ENCODE results near the gene AKR1B1. TPM values are rescaled to one million over a fixed set of nuclear protein-coding genes. Genes with fewer than 3 reads are reported as not detected.

Gene AKR1B1
- total RNA-seq, 1 experiment from 2014 or later: 104 TPM

GRCh38 chr7:134425777-134426176 lies 33.1 kb downstream of the AKR1B1 start:
- no peaks in the 10 kb centered on the region for H3K36me3 ChIP-seq (ENCODE audit: insufficient read depth, low read length, poor library complexity, severe bottlenecking)
- ChIA-PET CTCF (no interaction called here), POLR2A (ENCODE audit: low non-redundant PET) (no interaction called here)
- TF ChIP-seq, protein P1, sequence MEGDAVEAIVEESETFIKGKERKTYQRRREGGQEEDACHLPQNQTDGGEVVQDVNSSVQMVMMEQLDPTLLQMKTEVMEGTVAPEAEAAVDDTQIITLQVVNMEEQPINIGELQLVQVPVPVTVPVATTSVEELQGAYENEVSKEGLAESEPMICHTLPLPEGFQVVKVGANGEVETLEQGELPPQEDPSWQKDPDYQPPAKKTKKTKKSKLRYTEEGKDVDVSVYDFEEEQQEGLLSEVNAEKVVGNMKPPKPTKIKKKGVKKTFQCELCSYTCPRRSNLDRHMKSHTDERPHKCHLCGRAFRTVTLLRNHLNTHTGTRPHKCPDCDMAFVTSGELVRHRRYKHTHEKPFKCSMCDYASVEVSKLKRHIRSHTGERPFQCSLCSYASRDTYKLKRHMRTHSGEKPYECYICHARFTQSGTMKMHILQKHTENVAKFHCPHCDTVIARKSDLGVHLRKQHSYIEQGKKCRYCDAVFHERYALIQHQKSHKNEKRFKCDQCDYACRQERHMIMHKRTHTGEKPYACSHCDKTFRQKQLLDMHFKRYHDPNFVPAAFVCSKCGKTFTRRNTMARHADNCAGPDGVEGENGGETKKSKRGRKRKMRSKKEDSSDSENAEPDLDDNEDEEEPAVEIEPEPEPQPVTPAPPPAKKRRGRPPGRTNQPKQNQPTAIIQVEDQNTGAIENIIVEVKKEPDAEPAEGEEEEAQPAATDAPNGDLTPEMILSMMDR (conservative IDR thresholded peaks at IDR 0.05; ENCODE audit: low read depth, low read length): no peak
- TF ChIP-seq EZH2 (IDR thresholded peaks at IDR 0.05; ENCODE audit: borderline replicate concordance, low read depth, low read length, poor library complexity, severe bottlenecking): no peak
- no peaks in the 10 kb centered on the region for H3K9me3 ChIP-seq (ENCODE audit: low read depth, low read length, poor library complexity, severe bottlenecking)
- peaks cover 15% of the 10 kb centered on the region for H3K27me3 ChIP-seq (replicated peaks; ENCODE audit: insufficient read depth, low read depth, low read length, poor library complexity)
- intact Hi-C loops (cut with micrococcal nuclease; ENCODE audit: unreplicated experiment): no loop called here
- no peaks in the 10 kb centered on the region for H3K4me1 ChIP-seq (ENCODE audit: insufficient read depth, low read length, poor library complexity, severe bottlenecking)
- H3K4me3 ChIP-seq (ENCODE audit: low read depth, low read length, poor library complexity, severe bottlenecking): no peak overlapping the region
- BruUV-seq (replicated peaks): no TSS peak
- DNase-seq (ENCODE audit: low spot score): no peak
- no peak overlapping the region for H3K27ac ChIP-seq (ENCODE audit: low read depth, low read length, poor library complexity, severe bottlenecking)

DNA sequence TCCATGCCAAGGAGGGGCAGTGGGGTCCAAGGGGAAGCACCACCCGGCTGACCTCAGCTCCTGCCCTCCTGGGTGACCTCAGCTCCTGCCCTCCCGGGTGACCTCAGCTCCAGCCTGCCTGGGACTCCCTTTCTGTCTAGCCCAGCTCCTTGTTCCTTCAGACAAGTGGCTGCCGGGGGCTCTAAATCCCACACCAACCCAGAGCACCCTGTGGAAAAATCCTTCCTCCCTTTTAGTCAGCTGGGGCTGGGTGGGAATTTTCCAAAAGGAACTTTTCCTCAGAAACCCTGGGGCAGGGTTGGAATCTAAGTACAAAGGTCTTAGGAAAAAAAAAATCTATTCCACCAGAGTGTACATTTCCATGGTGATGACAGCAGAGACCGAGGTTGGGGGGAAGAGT lies 36.3 kb downstream of the AKR1B1 start:
- Histone ChIP-seq H3K4me3 (ENCODE audit: low read depth, low read length, poor library complexity, severe bottlenecking) (no peak overlapping the region), H3K27ac (ENCODE audit: low read depth, low read length, poor library complexity, severe bottlenecking) (no peak overlapping the region), H3K9me3 (ENCODE audit: low read depth, low read length, poor library complexity, severe bottlenecking) (no peaks in the 10 kb centered on the region), H3K27me3 (replicated peaks; ENCODE audit: insufficient read depth, low read depth, low read length, poor library complexity) (peaks cover 27% of the 10 kb centered on the region), H3K36me3 (ENCODE audit: insufficient read depth, low read length, poor library complexity, severe bottlenecking) (no peaks in the 10 kb centered on the region), H3K4me1 (ENCODE audit: insufficient read depth, low read length, poor library complexity, severe bottlenecking) (no peaks in the 10 kb centered on the region)
- intact Hi-C loops (cut with micrococcal nuclease; ENCODE audit: unreplicated experiment): no loop called here
- POLR2A ChIA-PET (ENCODE audit: low non-redundant PET): no interaction called here
- no peak for DNase-seq (ENCODE audit: low spot score)
- no TSS peak for BruUV-seq (replicated peaks)
- TF ChIP-seq, protein P1 (conservative IDR thresholded peaks at IDR 0.05; ENCODE audit: low read depth, low read length): no peak
- no peak for TF ChIP-seq EZH2 (IDR thresholded peaks at IDR 0.05; ENCODE audit: borderline replicate concordance, low read depth, low read length, poor library complexity, severe bottlenecking)
- CTCF ChIA-PET: no interaction called here

- Histone ChIP-seq H3K27me3 (replicated peaks; ENCODE audit: insufficient read depth, low read depth, low read length, poor library complexity) (peaks cover 27% of the 10 kb centered on the region), H3K36me3 (ENCODE audit: insufficient read depth, low read length, poor library complexity, severe bottlenecking) (no peaks in the 10 kb centered on the region), H3K4me1 (ENCODE audit: insufficient read depth, low read length, poor library complexity, severe bottlenecking) (no peaks in the 10 kb centered on the region), H3K27ac (ENCODE audit: low read depth, low read length, poor library complexity, severe bottlenecking) (no peak overlapping the region), H3K9me3 (ENCODE audit: low read depth, low read length, poor library complexity, severe bottlenecking) (no peaks in the 10 kb centered on the region), H3K4me3 (ENCODE audit: low read depth, low read length, poor library complexity, severe bottlenecking) (no peak overlapping the region)
- BruUV-seq (replicated peaks): no TSS peak
- intact Hi-C loops (cut with micrococcal nuclease; ENCODE audit: unreplicated experiment): no loop called here
- no peak for DNase-seq (ENCODE audit: low spot score)
- ChIA-PET CTCF (no interaction called here), POLR2A (ENCODE audit: low non-redundant PET) (no interaction called here)
- TF ChIP-seq, protein P1 (conservative IDR thresholded peaks at IDR 0.05; ENCODE audit: low read depth, low read length): no peak
- TF ChIP-seq EZH2 (IDR thresholded peaks at IDR 0.05; ENCODE audit: borderline replicate concordance, low read depth, low read length, poor library complexity, severe bottlenecking): no peak
Measured at GRCh38 chr7:134422008-134422407, 36.9 kb downstream of the AKR1B1 start.
